Activated CD8-positive, alpha-beta memory T cell treated with anti-CD3 and anti-CD28 coated beads, Interleukin-2, amount 10 ng/mL, durations not matched to agents 7 days and 5 days (primary cell): ENCODE results near the gene TERT. TPM values are rescaled to one million over a fixed set of nuclear protein-coding genes. Genes with fewer than 3 reads are reported as not detected.
A peak's percentile ranks its signal among the peaks of the same experiment; 100 is the strongest.
"Not testable (repeated sequence)": the region's sequence is repeated elsewhere in the genome, so short reads cannot be mapped to it uniquely, and the experiment has no call there.

Experiments used
- ATAC-seq: fragments of 150-1000 bp; cut with Tn5 transposase; one replicate; pipeline ENCODE4 v1.10.0; 2021; ENCODE audit warnings: moderate library complexity
- CTCF ChIA-PET: fragments of 350-600 bp; sonication (Branson Sonifier 250); formaldehyde crosslinking; loops from one replicate; lab custom pipeline; 2021; ENCODE audit warnings: antibody characterized with exemption; lab: Charles Lee
- DNase-seq: peaks from one replicate; pipeline ENCODE4 v3.0.0-alpha.2; 2020
- H3K27ac Mint-ChIP-seq: one replicate; pipeline ENCODE4 v1.8.0; 2021; ENCODE audit warnings: mild to moderate bottlenecking, mixed read lengths
- H3K27me3 Mint-ChIP-seq: one replicate; pipeline ENCODE4 v1.8.0; 2021; ENCODE audit warnings: mixed read lengths
- H3K36me3 Mint-ChIP-seq: one replicate; pipeline ENCODE4 v1.8.0; 2021; ENCODE audit warnings: mild to moderate bottlenecking, mixed read lengths
- H3K4me1 Mint-ChIP-seq: one replicate; pipeline ENCODE4 v1.8.0; 2021; ENCODE audit warnings: mixed read lengths
- H3K4me3 Mint-ChIP-seq: one replicate; pipeline ENCODE4 v1.8.0; 2021; ENCODE audit warnings: mild to moderate bottlenecking, moderate library complexity, mixed read lengths
- H3K9me3 Mint-ChIP-seq: one replicate; pipeline ENCODE4 v1.8.0; 2022; ENCODE audit warnings: low read depth, mixed read lengths
- total RNA-seq, 2 experiments: library from RNA; stranded (reverse); gene quantifications; one replicate each; pipeline ENCODE4 v1.2.3, GENCODE V29; 2021

Gene TERT
- 1 to 10 TPM in 1 of 2 experiments, under 1 TPM in 1; 0.82 to 1.5 TPM for total RNA-seq

DNA sequence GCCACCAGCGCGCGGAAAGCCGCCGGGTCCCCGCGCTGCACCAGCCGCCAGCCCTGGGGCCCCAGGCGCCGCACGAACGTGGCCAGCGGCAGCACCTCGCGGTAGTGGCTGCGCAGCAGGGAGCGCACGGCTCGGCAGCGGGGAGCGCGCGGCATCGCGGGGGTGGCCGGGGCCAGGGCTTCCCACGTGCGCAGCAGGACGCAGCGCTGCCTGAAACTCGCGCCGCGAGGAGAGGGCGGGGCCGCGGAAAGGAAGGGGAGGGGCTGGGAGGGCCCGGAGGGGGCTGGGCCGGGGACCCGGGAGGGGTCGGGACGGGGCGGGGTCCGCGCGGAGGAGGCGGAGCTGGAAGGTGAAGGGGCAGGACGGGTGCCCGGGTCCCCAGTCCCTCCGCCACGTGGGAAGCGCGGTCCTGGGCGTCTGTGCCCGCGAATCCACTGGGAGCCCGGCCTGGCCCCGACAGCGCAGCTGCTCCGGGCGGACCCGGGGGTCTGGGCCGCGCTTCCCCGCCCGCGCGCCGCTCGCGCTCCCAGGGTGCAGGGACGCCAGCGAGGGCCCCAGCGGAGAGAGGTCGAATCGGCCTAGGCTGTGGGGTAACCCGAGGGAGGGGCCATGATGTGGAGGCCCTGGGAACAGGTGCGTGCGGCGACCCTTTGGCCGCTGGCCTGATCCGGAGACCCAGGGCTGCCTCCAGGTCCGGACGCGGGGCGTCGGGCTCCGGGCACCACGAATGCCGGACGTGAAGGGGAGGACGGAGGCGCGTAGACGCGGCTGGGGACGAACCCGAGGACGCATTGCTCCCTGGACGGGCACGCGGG lies at the start of gene TERT:
TERT (minus strand) TSS at position 234 of the 815 bp plus-strand sequence; CDS start at position 155, 79 bp downstream.
- no peak within 1 kb of the TSS for H3K27ac Mint-ChIP-seq
- peaks cover 15% of the 10 kb centered on the region for H3K27me3 Mint-ChIP-seq
- H3K4me3 Mint-ChIP-seq = no peak within 1 kb of the TSS
- H3K4me1 Mint-ChIP-seq = peaks cover 2% of the 10 kb centered on the region
- H3K36me3 Mint-ChIP-seq = no peaks in the 10 kb centered on the region
- CTCF ChIA-PET = no interaction called here
- peak; percentile 68 for ATAC-seq
- peak; percentile 58 for DNase-seq
- no peaks in the 10 kb centered on the region for H3K9me3 Mint-ChIP-seq

DNA sequence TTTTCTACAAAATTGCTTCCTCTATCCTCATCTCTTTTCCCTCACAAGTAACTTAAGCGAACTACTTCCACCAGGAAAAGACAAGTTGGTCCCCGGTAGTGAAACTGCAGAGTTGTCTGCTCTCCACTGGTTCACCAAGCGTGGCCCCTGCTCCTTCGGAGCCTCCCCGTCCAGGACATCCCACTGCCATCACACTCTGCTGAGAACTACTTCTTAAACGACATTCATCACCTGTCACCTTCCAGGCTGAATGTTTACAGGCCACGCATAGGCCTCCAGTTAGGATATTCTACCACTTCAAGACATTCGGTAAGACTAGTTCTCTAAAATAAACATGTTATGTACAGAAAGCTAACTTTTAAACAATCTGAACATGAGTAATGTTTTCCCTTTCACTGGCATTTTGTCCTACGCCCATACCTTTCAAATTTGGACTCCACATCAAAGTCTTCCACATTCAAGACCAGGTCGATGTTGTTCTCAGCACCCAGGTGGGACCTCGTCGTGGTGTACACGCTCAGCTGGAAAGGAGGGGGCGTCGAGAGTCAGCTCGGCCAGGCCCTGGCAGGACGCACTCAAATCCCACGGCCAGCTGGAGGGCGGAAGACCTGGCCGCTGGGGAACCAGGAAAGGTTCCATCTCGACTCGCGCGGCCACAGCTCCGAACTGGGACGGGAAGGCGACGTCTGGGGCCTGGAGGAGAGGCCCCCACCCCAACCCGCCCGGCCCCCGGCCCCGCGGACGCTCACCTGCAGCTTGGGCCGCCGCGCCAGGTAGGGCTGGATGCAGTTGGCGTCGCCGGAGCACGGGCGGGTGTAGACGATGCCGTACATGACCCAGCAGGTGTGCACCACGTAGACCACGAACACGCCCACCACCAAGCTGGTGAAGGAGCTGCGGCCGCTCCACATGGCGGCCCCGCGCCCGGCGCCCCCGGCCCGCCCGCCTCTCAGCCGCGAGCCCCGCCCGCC lies 49.3 kb upstream of the TERT start:
- ATAC-seq (peak; percentile 28), DNase-seq (peak; percentile 51)
- Mint-ChIP-seq H3K4me3 (peak overlapping the region; percentile 83), H3K9me3 (no peaks in the 10 kb centered on the region), H3K27ac (peak overlapping the region; percentile 80), H3K4me1 (peaks cover 32% of the 10 kb centered on the region), H3K36me3 (peaks cover 24% of the 10 kb centered on the region), H3K27me3 (no peaks in the 10 kb centered on the region)
- CTCF ChIA-PET = interaction anchor here (1.1 to 2.4 kb wide), 5 partner anchors 12 to 300 kb away, joined by 3 to 13 read pairs (median 4); no protein-coding TSS in a partner anchor

DNA sequence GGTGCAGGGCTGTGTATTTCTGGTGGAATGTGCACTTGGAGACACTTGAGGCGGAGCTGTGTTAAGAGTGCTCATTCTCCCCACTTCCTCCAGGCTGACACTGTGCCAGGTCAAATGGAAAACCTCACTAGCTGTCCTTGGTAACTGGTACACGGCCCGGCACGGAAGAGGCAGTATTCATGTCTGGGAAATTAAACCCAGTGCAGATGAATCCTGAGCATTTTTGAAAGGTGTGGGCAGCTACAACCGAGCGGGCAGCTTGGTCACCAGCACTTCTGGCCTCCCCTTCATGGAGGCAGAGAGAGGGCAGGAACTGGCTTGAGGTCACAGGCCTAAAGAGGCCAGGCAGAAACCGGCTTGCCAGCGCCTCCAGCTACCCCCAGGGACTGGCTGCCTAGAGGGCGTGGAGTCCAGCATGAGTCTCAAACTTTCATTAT lies 48.5 kb upstream of the TERT start:
- no peak for DNase-seq
- ATAC-seq = no peak
- CTCF ChIA-PET = interaction anchor here (0.7 to 2.4 kb wide), 2 partner anchors 176 to 301 kb away, joined by 3 to 13 read pairs; no protein-coding TSS in a partner anchor
- Mint-ChIP-seq H3K4me3 (peak overlapping the region; percentile 83), H3K27ac (no peak overlapping the region), H3K27me3 (no peaks in the 10 kb centered on the region), H3K9me3 (no peaks in the 10 kb centered on the region), H3K4me1 (peaks cover 31% of the 10 kb centered on the region), H3K36me3 (peaks cover 25% of the 10 kb centered on the region)

DNA sequence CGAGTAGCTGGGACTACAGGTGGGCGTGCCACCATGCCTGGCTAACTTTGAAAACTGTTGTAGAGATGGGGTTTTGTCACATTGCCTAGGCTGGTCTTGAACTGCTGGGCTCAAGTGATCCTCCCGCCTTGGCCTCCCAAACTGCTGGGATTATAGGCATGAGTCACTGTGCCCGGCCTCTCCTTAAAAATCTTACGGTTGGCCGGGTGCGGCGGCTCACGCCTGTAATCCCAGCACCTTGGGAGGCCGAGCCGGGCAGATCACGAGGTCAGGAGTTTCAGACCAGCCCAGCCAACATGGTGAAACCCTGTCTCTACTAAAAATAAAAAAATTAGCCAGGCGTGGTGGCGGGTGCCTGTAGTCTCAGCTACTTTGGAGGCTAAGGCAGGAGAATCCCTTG lies 47.8 kb upstream of the TERT start:
- CTCF ChIA-PET = interaction anchor here (0.7 to 0.9 kb wide), 2 partner anchors 170 to 175 kb away, joined by 3 read pairs; no protein-coding TSS in a partner anchor
- H3K9me3 Mint-ChIP-seq, ATAC-seq, H3K27me3 Mint-ChIP-seq, H3K27ac Mint-ChIP-seq, DNase-seq: not testable (repeated sequence)
- H3K4me1 Mint-ChIP-seq = peaks cover 31% of the 10 kb centered on the region
- H3K36me3 Mint-ChIP-seq = peaks cover 28% of the 10 kb centered on the region
- H3K4me3 Mint-ChIP-seq = peak overlapping the region; percentile 83

DNA sequence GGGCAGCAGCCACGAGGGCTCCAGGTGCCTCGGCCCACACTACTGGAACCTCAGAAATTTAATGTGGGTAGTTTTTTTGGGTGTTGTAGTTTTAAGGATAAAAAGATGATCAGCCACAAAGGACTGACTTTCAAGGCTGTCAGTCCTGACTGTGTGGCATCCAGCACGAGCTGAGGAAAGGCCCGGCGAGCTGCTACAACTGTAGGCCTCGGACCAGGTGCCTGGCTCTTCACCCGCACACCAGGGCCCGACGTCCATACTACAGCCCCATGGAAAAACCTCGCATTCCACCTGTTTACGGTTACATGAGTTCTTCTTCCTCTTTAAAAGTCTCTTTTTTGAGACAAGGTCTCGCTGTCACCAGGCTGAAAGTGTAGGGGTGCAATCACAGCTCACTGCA lies 47.4 kb upstream of the TERT start:
- ATAC-seq = no peak
- CTCF ChIA-PET = interaction anchor here (0.9 kb wide), 1 partner anchor 169 kb away, joined by 3 read pairs; no protein-coding TSS in a partner anchor
- Mint-ChIP-seq H3K27me3 (no peaks in the 10 kb centered on the region), H3K36me3 (peaks cover 28% of the 10 kb centered on the region), H3K4me3 (no peak overlapping the region), H3K27ac (no peak overlapping the region), H3K4me1 (peaks cover 28% of the 10 kb centered on the region), H3K9me3 (no peaks in the 10 kb centered on the region)
- DNase-seq = no peak

DNA sequence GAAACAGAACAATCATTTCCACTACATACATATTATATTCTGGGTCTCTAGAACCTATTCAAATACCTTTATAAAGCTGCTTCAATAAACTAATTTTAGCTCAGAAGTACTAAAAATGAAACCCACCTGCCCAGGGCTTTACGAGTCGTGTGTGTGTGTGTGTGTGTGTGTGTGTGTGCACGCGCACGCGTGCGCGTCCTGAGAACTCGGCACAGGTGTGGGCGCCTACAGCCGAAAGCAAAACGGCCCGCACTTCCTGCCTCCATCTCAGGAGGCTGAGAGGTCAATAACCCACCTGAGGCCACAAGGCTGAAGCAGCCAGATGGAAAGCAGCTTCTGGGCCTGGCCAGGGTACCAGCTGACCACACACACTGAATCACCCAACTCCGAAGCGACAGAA lies 47.0 kb upstream of the TERT start:
- ATAC-seq (no peak), DNase-seq (no peak)
- CTCF ChIA-PET = interaction anchor here (0.6 to 0.9 kb wide), 2 partner anchors 169 to 303 kb away, joined by 3 read pairs; no protein-coding TSS in a partner anchor
- H3K4me3 Mint-ChIP-seq = no peak overlapping the region
- H3K36me3 Mint-ChIP-seq = peaks cover 31% of the 10 kb centered on the region
- peaks cover 28% of the 10 kb centered on the region for H3K4me1 Mint-ChIP-seq
- H3K27me3 Mint-ChIP-seq = no peaks in the 10 kb centered on the region
- no peak overlapping the region for H3K27ac Mint-ChIP-seq
- H3K9me3 Mint-ChIP-seq = no peaks in the 10 kb centered on the region

DNA sequence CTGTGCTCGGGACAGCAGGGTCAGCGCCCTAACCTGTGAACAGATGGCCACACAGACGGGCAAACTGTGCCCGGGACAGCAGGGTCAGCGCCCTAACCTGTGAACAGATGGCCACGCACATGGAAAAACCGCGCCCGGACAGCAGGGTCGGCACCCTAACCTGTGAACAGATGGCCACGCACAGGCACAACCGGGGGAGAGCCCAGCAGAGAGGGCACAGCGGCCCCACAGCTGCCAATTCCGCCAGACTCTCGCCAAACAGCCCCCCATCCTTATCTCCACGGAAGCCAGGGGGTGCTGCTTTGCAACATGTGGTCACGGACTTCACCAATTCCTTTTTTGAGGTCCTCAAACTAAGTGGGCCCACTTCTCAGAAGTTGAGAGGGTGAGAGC lies 44.9 kb upstream of the TERT start:
- H3K9me3 Mint-ChIP-seq, H3K4me3 Mint-ChIP-seq, H3K27ac Mint-ChIP-seq, ATAC-seq, CTCF ChIA-PET, DNase-seq, H3K27me3 Mint-ChIP-seq: not testable (repeated sequence)
- Mint-ChIP-seq H3K36me3 (peaks cover 31% of the 10 kb centered on the region), H3K4me1 (peaks cover 23% of the 10 kb centered on the region)

DNA sequence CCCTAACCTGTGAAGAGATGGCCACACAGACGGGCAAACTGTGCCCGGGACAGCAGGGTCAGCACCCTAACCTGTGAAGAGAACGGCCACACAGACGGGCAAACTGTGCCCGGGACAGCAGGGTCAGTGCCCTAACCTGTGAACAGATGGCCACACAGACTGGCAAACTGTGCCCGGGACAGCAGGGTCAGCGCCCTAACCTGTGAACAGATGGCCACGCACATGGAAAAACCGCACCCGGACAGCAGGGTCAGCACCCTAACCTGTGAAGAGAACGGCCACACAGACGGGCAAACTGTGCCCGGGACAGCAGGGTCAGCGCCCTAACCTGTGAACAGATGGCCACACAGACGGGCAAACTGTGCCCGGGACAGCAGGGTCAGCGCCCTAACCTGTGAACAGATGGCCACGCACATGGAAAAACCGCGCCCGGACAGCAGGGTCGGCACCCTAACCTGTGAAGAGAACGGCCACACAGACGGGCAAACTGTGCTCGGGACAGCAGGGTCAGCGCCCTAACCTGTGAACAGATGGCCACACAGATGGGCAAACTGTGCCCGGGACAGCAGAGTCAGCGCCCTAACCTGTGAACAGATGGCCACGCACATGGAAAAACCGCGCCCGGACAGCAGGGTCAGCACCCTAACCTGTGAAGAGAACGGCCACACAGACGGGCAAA lies 44.4 kb upstream of the TERT start:
- H3K9me3 Mint-ChIP-seq, DNase-seq, H3K27me3 Mint-ChIP-seq, CTCF ChIA-PET, H3K27ac Mint-ChIP-seq, H3K4me3 Mint-ChIP-seq, ATAC-seq: not testable (repeated sequence)
- Mint-ChIP-seq H3K4me1 (peaks cover 22% of the 10 kb centered on the region), H3K36me3 (peaks cover 36% of the 10 kb centered on the region)

DNA sequence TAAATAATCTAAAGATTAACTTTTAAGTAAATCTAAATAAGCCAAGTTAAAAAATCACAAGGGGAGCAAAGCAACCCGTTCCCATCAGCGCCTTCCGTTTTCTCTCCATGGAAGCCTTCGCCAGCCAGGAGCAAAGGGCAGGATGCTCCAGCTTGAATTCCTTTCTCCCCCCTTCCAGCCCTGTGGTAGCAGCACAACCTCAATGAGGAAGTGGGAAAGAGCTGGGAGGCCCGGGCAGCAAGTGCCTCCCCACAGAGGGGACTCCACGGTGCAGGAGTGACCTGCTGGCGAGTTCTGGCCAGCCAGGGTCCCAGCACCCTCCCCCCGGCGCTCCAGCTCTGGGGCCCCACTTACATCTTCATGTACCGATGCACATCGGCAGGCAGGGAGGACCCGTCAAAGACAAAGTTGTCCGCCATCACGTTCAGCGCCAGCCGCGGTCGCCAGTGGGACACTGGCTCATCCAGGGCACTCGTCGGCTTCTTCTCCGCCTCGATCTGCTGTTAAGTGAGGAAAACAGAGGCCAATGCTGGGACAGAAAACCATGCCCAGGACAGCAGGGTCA lies 43.7 kb upstream of the TERT start:
- ATAC-seq (no peak), DNase-seq (no peak)
- Mint-ChIP-seq H3K4me1 (peaks cover 16% of the 10 kb centered on the region), H3K36me3 (peaks cover 33% of the 10 kb centered on the region), H3K9me3 (no peaks in the 10 kb centered on the region), H3K4me3 (no peak overlapping the region), H3K27ac (no peak overlapping the region), H3K27me3 (no peaks in the 10 kb centered on the region)
- CTCF ChIA-PET = no interaction called here

DNA sequence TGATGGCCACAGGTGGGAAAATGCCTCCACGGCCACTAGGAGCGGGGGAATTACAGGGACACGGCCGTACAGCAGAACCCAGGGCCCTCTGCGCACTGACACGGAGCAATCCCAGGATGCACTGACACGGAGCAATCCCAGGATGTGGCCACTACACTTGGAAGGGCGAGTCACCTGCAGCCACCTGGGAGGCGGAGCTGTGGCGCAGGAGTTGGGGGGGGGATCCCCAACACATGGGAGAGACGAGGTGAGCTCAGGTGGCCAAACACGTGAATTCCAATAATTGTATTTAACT lies 43.3 kb upstream of the TERT start:
- H3K36me3 Mint-ChIP-seq = peaks cover 36% of the 10 kb centered on the region
- ATAC-seq (no peak), DNase-seq (no peak)
- H3K27ac Mint-ChIP-seq = no peak overlapping the region
- no peak overlapping the region for H3K4me3 Mint-ChIP-seq
- no peaks in the 10 kb centered on the region for H3K9me3 Mint-ChIP-seq
- no peaks in the 10 kb centered on the region for H3K27me3 Mint-ChIP-seq
- CTCF ChIA-PET = no interaction called here
- peaks cover 12% of the 10 kb centered on the region for H3K4me1 Mint-ChIP-seq

DNA sequence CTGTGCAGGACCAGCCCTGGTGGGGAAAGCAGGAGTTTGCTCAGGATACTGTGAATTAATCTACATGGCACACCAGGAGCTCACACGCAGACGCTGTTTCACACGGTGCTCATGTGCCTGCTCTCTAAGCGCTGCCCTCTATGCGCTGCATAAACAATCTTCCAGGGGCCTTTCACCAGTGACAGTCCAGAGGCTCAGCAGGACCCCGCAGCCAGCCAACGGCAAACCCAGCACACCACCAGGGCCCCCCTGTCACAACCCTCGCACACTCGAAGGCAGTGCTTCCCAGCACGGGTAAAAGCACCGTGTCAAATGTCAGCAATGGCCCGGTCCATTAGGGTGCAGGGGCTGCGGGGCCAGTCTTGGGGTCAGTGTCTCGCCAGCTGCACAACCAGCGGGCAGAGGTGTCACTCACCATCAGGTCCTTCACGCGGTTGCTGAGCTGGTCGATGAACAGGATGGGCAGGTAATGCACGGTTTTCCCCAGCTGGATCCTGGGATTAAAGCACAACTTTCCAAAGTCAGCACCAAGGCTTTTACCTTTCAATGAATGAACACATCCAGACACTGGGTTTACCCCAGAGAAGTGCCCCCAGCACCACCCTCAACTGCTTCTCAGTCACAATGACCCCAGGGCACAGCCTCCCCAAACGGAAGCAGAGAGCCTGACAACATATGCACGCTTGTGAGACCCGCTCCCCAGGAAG lies 42.8 kb upstream of the TERT start:
- ATAC-seq (no peak), DNase-seq (no peak)
- Mint-ChIP-seq H3K4me3 (no peak overlapping the region), H3K36me3 (peaks cover 35% of the 10 kb centered on the region), H3K27me3 (no peaks in the 10 kb centered on the region), H3K4me1 (peaks cover 10% of the 10 kb centered on the region), H3K27ac (no peak overlapping the region), H3K9me3 (no peaks in the 10 kb centered on the region)
- CTCF ChIA-PET = no interaction called here

DNA sequence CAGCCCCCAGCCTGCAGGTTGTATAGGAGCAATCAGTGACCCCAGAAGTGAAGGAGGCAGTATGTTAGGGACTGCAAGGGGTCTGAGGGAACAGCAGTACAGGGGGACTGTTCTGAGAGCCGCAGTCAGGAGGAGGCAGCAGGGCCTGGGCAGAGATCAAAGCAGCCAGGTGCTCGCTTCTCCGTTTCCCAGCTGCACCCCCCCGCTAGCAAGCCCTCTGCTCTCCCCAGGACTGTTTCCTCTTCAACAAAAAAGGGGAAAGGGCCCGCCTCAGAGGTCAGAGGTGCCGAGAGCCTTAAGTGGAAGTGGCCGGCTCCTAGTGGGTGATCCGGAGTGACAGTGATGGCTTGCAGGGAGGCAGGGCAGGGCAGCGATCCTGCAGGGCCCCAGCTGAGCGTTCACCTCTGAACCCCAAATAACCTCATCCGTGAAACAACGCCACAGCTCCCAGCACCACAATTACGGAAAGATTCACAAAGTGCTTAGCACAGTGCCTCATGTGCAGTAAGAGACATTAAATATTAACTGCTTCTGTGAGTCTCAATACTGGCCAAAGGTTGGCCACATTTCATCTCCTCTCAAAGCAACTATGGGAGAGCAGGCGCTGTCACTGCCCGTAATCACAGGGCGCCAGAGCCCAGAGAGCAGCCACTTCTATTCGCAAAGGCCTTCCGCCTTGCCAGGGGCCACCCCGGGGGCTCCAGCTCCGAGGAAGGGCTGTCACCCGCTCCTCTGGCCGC lies 42.1 kb upstream of the TERT start:
- no peak for ATAC-seq
- CTCF ChIA-PET = no interaction called here

More for the DNA sequence above, 42.1 kb upstream of the TERT start:
- no peaks in the 10 kb centered on the region for H3K27me3 Mint-ChIP-seq
- no peak overlapping the region for H3K4me3 Mint-ChIP-seq
- H3K27ac Mint-ChIP-seq = no peak overlapping the region
- peaks cover 8% of the 10 kb centered on the region for H3K4me1 Mint-ChIP-seq
- DNase-seq = no peak
- H3K9me3 Mint-ChIP-seq = no peaks in the 10 kb centered on the region
- H3K36me3 Mint-ChIP-seq = peaks cover 33% of the 10 kb centered on the region
